Stimulated activated CD8-positive, alpha-beta memory T cell treated with anti-CD3 and anti-CD28 coated beads, Interleukin-12 subunit alpha, Interleukin-12 subunit beta, amount 100 ng/mL, for 4 hours (primary cell): ENCODE measurements around the gene OR2V2.
A peak's percentile ranks its signal among the peaks of the same experiment; 100 is the strongest.

Experiments
- DNase-seq: peaks from one replicate; pipeline ENCODE4 v3.0.0-alpha.2; 2020; ENCODE audit warnings: low read depth

Gene OR2V2

DNA sequence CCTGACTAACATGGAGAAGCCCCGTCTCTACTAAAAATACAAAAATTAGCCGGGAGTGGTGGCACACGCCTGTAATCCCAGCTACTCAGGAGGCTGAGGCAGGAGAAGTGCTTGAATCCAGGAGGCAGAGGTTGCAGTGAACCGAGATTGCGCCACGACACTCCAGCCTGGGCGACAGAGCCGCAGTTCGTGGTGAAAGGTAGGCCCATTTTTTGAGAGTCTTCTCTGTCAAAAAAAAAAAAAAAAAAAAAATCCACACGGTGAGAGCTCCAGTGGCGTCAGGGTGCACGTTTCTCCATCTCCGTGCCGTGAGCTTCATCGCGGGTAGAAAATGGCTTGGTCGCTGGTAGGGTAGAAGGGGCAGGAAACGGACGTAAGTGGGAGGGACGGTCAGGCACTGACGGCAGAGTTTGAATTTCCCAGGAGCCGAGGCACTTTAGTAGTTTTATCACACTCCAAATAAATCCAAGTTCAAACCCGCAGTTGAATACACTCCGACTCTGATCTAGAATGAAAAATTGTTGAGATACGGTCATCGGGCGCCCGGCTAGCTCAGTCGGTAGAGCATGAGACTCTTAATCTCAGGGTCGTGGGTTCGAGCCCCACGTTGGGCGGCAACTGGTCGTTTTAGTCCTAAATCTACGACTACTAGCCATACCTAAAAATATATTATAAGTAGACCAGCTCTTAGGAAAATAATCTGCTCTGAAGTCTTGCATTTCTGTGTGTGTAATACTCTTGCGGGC lies 60.0 kb downstream of the OR2V2 start:
- peak; percentile 64 for DNase-seq

- DNase-seq, result no peak
These were observed 60.5 kb downstream of the OR2V2 start for GRCh38 chr5:181207960-181208253.
